HCEC 1CT (cell line): ENCODE data around the gene PABPN1.

Experiments used
- DNase-seq: peaks from one replicate; pipeline ENCODE4 v3.0.0-alpha.2; 2017

The PABPN1 gene

DNA sequence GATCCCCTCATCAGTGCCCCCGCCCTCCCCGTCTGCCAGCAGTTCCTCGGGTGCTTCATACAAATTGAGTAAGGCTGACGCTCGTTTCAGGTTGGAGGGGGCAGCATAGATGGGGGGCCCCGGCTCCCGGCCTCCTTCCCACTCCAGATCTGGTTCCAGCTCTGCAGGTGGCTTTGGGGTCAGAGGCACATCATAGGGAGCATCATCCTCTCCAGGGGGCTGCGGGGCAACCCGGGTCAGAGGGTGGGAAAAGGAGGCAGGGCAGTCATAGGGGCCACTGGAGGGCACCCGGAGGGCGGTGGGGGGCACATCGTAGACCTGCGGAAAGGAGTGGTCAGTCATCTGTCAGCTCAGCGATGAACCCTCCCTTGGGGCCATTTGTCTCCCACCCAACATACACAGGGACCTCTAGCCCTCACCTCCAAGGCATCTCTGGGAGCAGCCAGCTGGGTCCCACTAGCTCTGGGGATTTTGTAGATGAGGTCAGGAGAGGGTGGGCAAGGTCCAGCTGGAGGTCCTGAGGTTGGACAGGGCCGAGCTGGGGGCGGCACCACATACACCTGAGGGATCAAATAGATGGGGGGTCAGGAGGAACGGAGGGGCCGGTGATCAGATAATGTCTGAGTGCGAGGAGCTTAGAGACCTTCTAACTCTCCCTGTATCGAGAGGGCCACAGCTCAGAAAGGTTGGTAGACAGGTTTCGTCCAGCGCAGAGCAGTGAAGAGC is 38.6 kb downstream of the PABPN1 start:
- DNase-seq: no peak

DNA sequence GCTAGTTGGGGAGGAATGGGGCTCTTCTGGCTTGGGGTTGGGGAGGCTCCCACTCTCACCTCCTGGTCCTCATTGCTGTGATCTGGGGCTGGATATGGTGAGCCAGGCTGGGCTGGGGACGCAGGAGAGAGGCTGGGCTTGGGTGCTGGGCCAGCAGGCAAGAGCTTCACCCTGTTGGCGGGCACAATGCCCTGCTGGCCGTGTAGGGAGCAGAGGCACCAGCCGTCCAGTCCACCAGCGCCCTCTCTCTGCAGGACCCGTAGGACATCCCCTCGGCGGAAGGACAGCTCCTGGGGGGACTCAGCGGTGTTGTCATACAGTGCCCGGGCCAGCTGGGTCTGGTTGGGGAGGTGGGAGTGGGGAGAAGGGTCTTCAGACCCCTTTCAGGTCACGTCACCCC is 39.2 kb downstream of the PABPN1 start:
- DNase-seq: no peak

DNA sequence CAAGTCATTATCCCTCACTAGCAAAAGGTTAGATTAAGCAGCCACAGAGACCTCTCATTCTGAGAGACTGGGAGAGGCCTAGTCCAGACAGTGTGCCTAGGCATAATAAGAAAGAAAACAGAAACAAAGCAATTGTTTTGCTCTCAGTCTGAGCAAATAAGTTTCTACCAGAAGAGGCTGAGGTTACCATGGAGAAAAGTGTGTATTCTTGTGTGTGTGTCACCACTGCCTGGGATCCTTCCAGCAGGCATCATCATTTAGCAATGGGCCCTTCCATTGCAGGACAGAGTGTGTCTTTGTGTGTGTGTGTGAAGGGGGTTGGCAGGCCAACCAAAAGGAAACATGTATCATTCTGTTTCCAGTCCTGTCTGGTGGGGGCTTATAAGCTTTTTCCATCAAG is 40.1 kb downstream of the PABPN1 start:
- DNase-seq: no peak

DNA sequence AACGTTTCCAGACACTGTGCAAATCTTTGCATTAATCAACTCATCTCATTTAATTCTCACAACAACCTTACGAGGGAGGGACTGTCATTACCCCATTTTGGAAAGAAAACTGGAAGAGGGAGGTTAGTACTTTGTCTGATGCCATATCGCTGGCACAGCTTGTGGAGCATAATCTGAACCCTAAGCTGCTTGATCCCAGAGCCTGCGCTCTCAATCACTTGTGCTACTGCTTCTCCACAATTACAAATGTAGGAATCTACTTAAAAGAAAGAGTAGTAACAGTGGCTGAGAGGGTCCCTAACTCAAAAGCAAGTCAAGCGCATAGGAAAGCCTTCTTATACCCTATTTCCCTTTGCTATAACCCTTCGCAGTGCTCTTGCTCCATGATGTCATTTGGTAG is 40.5 kb downstream of the PABPN1 start:
- no peak for DNase-seq

DNA sequence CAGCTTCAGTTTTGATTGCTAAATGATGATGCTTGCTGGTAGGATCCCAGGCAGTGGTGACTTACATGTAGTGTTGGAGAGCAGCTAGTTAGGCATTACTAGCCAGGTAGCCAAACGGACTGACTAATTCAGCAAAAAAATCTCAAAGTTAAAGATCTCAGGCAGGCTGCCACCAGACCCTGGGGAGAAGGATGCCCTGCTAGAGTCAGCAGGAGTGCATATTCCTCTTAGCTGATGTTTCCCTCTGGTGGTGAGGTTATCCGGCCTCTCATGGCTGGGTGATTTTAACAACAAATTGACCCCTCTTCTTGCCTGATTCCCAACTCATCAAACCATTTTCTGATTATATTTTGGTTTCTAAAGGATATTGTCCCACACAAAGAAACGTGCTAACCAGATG is 40.9 kb downstream of the PABPN1 start:
- DNase-seq: no peak

DNA sequence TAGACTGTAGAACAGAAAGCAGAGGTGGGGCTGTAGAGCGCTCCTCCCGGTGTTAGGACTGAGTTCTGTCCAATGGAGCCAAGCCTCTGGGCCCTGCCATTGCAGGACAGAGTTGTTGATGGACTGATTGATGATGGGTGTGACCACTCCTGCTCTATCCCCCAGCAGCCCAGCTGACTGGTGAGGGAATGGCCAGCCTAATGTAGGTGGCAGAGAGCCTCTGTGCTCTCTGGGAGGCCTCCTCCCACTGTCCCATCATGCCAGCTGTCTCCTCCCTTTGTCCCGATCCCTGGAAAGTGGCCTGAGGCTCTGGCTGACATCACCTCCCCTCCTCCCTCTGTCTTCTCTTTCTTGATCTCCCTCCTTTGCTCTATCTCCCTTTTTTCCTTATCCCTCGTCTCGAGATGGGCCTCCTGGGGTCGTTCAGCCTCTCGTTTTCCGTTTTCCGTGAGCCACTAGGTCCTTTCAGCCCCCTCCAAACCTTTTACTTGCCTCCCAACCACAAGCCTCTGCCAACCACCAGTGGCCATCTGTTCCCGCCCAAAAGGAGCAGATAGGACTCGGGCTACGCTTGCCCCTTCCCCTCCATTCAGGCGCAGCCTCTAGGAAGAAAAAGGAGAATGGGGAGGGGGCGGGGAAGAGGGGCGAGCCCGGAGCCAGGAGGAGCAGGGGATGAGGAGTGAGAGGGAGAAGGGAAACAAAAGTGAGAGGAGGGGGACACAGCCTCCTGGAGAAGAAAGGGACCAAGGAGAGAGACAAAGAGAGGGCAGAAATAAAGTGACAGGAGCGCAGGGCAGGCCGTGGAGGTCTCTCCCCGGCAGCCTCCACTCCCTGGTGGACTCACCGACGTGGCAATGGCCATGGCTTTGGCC is 43.1 kb downstream of the PABPN1 start:
- DNase-seq: no peak

DNA sequence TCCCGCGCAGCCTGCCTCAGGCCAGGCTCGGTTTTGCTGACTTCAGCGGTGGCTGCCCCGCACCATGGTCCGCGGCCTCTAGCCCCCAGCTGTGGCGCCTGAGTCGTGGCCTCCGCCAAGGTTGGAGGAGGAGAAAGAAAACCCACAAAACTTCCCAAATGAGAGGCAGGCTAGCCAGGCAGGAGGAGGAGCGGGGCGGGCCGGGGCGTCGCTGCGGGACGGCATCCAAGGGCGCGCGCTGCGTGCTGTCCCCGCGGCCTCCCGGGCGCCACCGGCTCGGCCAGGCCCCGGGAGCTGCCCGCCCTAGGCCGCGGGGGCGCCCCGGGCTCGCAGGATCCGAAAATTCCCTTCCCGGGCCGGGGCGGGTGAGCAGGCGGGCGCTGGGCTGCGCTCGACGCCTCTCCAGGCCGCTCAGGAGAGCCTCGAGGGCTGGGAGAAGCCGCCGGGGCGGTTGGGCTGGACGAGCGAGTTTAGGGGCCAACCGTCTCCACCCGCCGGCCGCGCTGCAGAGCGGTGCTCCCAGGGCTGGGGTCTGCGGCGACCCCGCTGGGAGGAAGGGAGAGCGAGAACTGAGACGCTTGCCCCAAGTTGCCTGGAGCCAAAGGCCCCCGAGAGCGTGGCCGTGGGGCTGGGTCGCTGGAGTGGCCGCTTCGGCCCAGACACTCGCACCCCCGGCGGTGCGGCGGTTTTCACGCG is 43.9 kb downstream of the PABPN1 start, which contains the start of gene EFS:
Gene EFS (minus strand): TSS at position 137 of the 696 bp plus-strand sequence. CDS start 147 bp downstream, outside the sequence.
- no peak for DNase-seq

DNA sequence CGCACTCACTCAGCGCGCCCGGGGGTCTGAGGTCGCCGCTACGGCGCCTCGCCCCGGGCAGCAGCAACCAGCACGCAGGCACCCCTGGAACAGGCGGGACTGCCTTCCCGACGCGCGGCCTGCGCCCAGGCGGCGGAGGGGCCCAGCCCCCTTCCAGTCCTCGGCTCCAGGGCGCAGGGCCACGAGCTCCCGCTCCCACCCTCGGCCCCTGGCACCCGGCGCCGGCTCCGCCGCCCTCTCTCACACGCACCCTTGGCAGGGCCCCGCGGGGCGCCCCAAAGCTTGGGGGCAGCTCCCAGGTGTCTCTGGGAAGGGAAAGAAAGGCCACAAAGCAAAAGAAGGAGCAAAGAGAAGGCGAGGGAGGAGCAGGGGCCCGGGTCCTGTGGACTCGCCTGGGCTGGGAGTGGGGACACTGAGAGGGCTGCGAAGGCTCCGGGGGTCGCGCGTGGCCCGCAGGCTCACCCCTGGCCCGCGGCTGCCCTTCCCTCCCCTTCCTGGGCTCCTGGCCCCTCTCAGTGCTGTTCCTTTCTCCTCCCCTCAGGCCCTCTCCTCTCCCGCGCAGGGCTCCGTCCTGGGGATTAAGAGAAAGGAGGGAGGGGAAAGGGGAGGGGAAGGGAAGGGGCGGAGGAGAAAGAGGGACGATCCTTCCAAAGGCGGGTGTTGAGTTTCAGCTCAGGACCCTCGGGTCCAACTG is 44.6 kb downstream of the PABPN1 start:
- DNase-seq: no peak

DNA sequence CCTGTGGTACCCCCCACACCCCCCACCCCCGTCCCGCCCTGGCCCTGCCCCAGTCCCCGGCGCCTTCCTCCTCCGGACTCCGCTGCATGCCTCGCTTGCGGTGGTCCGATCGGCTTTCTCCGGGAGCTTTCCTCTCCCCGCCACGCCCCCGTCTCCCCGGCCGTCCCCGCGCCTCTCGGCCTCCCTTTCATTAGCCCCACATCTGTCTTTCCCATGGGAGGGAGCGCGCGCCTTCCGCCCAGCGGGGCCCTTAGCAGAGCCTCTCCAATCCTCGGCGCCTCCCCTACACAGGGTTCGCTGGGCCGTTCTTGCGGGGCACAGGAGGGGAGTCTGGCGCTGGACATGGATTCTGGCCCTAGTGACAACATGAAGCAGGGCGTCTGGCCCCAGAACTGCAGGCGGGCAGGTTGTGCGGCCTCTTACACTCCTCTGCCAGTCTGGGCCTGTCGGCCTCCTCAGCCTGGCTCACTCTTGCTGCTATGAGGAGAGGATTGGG is 45.2 kb downstream of the PABPN1 start:
- no peak for DNase-seq

DNA sequence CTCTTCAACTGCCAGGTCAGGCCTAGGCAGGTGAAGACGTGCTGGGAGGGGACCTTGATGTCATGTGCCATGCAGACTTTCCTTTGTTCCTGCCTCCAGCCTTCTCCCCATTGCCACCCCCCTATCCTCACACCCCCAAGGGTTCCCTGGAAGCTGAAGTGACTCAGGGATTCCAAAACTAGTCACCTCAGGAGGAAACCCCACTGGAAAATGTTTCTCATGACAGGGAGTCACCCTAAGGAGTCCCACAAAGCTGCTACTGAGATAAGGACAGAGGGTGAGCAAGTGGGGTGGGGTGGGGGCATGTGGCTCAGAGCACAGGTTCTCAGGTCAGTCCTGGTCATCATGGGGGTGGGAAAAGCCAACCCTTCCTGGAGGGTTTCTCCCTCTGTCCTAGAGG is 49.0 kb downstream of the PABPN1 start:
- DNase-seq: no peak

DNA sequence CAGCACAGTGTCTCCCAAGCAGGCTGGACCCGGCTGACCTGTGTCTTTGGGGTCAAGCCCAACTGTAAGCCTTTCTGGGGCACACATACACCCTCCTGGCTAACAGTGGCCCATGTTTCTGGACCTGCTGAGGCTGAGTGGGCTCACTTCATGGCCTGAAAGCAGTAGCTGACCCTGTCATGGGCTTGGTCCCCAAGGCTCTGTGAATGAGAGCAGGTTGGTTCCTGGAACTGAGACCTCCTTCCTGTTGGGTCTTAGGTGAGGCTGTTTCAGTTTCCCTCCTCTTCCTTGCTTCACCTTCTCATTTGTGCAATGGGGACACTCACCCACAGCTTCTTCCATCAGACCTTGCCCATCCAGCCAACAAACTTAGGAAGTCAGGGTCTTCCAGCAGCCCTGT is 50.6 kb downstream of the PABPN1 start:
- no peak for DNase-seq

DNA sequence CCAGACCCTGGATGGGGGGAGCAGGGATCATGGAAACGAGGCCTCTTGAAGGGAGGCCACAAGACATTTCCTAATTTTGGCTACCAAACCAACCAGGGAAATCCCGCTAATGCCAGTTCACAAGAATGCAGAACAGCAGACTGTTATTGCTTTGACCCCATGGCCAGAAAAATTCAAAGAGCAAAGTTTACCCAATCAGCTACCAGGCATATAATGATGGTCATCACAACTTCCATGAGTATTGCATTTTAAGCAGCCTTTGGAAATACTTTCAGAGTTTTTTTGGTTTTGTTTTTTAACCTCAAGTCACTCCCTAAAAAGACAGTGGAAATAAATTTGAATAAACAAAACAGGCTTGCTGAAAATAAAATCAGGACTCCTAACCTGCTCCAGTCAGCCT is 51.3 kb downstream of the PABPN1 start, which contains the start of gene IL25:
Gene IL25 (plus strand): TSS at position 301 of the 400 bp plus-strand sequence.
- DNase-seq: no peak

DNA sequence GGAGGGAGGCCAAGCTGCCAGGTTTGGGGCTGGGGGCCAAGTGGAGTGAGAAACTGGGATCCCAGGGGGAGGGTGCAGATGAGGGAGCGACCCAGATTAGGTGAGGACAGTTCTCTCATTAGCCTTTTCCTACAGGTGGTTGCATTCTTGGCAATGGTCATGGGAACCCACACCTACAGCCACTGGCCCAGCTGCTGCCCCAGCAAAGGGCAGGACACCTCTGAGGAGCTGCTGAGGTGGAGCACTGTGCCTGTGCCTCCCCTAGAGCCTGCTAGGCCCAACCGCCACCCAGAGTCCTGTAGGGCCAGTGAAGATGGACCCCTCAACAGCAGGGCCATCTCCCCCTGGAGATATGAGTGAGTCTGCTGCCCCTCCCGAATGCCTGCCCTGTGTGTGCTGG is 51.8 kb downstream of the PABPN1 start:
- DNase-seq: no peak
